GM19452 (cell line): ENCODE results near the gene REEP6.
"Not testable (repeated sequence)": the region's sequence is repeated elsewhere in the genome, so short reads cannot be mapped to it uniquely, and the experiment has no call there.

Source experiments
- ATAC-seq: cut with Tn5 transposase; IDR thresholded peaks from one replicate; pipeline ENCODE4 v1.9.1; 2021; ENCODE audit not compliant: unreplicated experiment

The REEP6 gene

DNA sequence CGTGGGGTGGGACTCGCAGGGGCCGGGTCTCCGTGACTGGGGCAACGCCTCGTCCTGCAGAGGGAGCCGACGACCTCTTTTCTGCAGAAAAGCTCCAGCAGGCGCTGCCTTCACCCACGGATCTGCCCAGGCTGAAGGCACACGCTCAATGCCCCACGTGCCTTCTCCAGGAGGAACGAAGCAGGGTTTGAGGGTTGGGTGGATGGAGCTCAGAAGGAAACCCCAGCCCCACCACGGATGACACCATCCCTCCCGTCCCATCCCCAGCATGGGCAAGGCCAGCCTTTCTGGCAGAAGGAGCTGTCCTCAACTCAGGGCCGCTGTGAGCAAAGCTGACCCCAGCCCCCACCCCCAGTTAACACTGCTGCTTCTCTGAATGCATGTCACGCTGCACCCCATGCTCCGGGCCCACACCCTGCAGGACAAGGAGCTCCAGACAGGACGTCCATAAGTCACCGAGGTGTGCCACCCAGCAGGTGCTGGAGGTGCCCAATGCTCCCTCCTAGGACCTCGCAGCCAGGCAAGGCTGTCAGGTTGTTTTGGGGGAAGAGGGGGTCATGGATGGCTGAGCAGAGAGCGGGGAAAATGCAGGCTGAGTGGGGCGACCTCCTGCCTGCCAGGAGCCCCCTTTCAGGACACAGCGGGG, 19.3 kb upstream of the REEP6 start:
- ATAC-seq, result no peak

DNA sequence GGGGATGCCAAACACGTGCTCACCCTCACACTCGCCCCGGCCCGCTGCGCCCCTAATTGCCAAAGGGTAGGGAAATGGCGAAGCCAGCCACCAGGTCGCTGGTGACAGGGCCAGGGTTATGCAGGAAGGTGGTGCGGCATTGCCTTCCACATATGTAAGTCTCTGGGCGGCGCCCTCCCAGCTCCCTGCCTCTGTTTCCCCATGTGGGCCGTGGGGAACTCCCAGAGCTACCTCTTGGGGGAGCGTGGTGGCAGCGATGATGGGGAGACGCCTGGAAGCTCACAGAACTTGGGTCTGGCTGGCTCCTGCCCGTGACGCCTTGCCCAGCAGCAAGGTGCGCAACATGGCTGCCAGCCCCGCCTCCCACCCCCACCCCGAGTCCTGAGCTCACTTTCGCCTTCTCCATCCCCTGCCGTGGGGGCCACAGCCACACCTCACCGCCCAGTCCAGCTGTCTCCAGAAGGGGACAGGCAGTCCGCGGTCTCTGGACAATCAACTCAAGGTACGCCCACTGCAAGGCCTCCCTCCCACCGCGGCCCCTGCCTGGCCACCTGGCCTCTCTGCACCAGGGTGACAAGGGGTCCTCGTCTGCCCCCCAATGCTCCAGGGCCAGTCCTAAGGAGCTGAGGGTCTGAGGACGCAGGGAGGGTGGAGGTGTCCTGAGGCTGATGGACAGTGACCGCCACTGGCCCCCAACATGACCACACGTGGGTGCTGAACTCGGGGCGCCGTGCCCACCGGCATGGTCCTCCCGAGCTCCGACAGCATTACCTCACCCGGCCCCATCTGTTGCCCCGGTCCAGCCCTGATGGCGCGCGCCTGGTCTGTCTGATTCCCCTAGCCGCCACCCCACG, 18.5 kb upstream of the REEP6 start:
- ATAC-seq, result no peak

DNA sequence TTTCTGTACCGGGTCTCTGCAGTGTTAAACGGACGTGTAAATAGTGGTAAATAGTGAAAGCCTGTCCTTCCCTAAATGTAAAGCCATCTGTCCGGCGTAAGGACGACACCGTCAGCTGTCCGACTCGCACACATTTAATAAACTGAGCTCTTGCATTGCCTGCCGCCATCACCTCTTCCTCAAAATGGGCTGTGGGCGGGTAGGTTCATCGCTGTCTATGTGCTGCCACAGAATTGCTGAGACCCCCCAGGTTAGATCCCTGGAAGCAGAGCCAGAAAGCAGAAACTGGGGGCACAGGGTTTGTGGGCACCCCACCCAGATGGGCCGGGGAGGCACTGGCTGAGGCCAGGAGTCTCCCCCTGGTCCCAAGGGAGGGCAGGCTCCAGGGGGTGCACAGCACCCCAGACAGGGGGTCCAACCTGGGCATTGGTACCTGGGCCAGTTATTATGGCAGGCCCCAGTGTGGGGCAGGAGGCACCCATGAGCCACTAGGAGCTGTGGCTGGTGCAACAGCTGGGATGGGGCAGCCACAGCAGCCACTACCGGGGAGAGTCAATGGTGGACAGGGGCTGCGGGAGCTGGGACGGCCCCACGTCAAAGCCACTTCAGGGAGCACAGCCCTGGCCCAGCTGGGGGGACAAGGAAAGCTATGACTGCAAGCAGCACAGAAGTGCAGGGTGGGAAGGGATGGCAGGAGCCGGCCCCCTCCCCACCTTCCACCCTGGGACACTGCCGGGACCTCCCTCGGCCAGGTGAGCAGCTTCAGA, 17.7 kb upstream of the REEP6 start:
- no peak for ATAC-seq

DNA sequence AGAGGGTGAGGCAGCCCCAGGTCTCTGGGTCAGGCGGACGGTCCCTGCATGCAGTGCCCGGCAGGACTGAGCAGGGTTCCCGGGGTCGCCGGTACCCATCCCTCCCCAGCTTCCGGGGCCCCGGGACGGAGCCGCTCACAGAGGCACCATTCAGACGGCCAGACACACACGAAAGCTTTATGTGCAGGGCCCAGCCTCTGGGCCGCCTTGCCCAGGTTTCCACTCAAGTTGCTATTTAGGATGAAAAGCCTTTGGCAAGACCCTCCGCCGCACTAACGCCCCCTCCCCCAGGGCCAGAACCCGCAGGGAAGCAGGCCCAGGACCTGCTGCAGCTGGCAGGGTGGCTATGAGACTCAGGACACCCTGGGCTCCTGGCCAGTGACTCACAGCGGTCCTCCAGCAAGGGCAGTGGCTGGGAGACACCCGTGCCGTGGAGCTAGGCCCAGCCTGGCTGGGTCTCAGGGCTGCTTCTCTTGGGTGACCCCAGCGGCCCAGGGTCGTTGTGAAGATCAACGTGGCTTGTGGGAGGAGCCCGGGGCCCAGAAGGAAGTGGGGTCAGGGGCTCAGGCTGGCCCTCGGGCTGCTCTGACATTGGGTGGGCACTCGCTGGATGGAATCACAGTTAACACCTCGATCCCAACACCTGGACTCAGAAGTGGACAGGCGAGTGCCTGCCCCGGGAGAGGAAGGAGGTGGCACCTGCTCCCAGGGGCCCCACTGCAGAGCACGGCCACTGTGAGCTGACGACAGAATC, 16.8 kb upstream of the REEP6 start:
- ATAC-seq, result no peak

DNA sequence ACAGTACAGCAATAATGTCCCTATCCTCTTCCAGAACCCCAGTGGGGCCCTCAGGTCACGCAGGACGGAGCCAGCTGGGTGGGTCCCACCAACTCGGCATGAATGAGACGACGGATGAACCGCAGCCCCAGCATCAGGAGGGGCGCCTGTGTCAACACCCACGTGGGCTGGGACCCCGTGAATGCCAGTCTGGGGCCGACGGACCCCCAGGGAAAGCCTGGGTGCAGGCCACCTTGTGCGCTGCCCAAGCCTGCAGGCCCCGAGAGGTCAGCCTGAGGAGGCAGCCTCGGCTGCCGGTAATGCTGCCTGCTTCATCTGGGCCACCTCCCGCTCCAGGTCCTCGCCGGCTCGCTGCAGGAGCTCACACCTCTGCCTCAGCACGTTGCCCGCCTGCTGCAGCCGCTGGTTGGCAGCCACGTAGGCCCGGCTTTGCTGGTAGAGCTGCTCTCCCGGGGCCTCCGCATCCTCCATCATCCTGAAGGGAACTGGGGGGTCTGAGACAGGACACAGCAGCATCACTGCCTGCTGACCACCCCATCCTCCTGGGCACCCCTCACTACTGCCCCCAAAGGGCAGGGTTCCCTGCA, 16.1 kb upstream of the REEP6 start:
- no peak for ATAC-seq

DNA sequence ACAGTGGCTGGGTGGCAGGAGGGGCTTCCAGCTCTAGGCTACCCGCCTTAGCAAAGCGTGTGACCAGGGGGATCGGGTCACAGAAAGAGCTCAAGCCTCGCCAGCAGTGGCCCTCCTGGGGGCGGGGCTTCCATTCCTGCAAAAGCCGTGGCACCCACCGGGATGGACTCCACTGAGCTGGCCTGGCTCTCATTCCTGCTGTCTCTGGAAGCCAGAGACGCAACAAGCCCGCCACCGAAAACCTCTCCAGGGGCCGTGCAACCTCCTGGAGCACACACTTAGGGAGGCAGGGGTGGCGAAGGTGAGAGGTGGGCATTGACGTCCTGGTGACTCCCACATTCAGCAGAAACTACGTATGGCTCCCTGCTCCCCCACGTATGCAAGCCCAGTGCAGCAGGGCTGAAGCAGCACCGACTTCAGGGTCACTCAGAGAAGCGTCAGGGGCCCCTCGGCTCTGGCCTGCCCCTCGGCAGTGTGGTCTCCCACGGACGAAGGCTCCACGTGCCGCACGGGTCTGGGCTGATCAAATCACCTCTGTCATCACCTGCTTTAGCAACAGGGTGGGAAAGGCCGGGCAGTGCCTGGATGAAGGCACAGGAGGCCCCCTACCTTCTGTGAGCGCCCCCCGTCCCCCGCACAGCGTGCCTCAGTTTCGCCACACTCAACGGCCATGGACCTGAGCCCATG, 15.1 kb upstream of the REEP6 start:
- no peak for ATAC-seq

DNA sequence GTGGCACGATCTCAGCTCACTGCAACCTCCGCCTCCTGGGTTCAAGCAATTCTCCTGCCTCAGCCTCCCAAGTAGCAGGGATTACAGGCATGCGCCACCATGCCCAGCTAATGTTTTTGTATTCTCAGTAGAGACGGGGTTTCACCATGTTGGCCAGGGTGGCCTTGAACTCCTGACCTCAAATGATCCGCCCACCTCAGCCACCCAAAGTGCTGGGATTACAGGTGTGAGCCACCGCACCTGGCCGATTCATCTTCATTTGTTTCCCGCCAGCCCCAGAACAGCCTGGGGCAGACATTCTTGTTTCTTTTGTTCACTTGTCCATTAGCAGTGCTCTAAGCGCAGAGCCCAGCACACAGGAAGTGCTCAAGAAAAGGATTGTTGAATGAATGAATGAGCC, 13.9 kb upstream of the REEP6 start:
- not testable (repeated sequence) for ATAC-seq

DNA sequence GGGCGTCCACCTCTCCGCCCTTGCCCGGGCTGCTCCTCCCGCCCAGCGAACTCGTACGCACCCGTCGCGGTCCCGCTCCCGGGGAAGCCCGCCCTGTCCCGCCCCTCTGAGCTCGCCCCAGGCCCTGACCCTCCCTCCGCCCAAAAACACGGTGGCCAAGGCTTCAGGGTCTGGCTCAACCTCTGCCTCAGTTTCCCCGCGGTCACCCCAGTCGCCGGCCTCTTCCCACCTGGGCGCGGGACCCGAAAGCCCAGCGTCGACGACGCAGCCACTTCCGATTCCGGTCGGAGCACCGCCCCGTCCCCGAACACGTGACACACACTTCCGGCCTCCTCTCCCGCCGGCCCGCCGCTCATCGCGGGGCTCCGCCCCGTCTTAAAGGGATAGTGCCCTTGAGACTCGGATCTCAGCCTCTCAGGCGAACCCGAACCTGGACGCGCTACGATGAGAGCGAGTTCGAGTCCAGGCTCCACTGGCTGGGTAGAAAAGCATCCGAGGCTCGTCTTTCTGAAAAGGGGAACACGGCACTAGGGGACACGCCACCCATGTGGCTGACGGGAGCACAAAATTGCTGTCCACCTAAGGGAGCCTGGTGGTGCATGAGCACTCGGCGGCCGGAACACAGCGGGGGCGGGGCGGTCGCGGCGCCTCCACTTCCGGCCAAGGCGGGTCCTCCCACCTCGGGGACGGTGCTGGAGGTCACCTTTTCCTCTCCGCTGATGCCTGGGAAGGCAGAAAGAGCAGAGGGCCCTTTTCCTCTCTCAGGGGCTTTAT, 11.9 kb upstream of the REEP6 start, which contains the start of gene C19orf25:
TSS of gene C19orf25 (minus strand) at position 282 of the 774 bp plus-strand sequence. CDS start 312 bp downstream, outside the sequence.
- peak; percentile 87 for ATAC-seq

DNA sequence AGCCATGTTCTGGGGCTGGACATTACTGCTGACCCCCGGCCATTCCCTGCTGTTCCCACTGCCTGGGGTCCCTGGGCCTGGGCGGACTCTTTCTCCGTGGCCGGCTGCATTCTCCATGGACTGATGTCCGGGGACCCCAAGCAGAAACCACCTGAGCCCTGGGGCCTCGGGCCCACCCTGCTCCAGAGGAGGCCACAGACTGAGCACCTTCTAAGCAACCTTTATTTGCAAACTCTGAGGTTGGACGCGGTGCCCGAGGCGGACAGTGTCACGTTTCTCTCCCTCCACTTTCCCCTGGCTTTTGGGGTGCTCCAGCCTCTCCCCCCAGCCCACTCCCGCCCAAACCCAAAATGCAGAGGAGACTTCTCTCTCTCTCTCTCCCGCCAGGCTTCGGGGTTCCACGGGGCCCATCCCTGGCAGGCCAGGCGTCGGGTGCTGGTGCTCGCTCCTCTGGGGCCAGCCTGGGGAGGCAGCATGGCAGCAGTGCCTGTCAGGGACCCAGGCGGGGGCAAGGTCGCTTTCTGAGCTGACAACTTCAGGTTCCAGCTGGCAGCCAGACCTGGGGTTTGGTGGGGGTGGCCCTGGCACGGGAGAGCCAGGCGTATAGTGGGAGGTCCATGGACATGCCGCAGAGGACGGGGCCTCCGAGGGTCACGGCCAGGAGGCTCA, 9.6 kb upstream of the REEP6 start:
- ATAC-seq, result no peak

DNA sequence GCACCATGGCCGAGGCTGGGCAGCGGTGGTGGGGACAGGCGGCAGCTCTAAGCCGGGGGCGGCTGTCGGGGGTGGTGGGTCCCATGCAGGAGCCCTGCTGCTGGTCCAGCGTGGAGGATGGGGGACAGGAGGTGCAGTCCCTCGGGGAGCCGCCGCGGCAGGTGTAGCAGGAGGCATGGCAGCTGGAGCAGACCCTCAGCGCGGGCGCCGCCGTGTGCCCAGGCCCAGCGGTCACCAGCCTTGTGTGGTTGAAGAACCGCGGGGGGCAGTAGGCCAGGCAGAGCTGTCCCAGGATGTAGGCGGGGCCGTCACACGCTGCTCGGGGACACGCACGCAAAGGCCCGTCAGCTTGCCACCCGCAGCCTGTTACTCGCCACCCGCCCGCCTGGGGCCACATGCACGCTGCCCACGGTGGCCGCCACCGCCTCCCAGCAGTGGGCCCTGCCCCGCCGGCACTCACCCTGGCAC, 9.1 kb upstream of the REEP6 start:
- no peak for ATAC-seq

DNA sequence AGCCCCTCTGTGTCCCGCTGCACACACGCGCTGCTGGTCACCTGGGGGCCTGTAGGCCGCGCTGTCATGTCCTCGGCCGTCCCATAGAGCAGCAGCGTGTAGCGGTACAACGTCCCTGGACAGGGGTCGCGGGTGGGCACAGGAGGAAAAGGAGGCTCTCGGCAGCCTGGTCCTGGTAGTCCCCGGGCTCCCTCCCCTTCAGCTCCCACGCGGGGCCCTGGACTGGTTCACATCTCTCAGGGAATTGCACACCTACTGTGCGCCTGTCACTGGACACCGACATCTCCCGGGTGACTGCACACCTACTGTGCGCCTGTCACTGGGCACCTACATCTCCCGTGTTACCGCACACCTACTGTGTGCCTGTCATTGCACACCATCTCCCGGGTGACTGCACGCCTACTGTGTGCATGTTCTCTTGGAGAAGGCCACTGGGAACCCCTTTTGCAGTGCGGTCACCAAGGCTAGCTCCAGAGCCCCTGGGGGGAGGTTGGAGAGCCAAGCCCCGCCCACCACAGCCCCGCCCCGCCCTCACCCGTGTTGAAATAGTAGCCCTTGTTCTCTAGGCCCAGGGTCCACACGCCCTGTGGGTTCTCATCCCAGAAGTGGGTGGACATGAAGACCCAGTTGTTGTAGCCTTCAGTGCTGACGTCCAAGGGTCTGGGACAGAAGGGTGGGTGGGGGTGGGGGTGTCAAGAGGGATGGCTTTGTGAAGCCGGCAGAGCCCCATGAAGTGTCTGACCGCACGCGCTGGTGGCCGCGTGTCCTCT, 8.4 kb upstream of the REEP6 start:
- no peak for ATAC-seq

DNA sequence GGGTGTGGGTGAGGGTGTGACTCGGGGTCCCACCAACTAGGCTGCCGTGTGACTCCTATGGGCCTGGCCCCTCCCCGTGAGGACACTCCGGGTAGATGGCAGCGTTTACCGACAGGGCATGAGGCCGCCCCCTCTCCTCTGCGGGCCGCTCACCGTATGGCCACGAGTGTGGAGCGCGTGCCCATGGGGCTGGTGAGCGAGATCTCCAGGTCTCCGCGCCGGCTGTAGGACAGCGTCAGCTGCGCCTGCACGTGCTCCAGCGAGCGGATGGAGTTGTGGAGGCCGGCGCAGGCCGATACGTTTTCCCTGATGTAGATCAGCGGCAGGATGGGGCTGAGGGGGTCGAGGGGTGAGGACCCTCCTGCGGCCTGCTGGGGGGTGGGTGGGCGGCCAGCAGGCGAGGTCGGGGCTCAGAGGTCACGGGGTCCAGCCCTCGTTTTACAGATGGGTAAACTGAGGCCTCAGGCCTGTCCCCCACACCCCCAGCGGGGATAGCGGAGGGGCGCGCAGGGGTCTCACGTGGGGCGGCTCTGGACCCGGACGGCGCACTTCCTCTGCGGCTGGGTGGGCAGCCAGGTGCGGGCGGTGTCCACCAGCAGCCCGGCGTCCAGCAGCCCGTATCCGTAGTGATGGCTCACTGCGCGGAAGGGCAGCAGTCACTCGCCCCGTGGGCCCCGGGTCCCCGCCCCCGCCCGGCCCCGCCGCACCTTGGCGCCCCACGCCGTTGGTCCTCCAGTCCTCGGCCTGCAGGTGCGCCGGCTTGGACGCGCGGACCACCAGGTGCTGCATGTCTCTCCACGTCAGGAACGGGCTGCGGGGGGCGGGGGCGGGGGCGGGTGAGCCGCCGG, 7.6 kb upstream of the REEP6 start:
- no peak for ATAC-seq

DNA sequence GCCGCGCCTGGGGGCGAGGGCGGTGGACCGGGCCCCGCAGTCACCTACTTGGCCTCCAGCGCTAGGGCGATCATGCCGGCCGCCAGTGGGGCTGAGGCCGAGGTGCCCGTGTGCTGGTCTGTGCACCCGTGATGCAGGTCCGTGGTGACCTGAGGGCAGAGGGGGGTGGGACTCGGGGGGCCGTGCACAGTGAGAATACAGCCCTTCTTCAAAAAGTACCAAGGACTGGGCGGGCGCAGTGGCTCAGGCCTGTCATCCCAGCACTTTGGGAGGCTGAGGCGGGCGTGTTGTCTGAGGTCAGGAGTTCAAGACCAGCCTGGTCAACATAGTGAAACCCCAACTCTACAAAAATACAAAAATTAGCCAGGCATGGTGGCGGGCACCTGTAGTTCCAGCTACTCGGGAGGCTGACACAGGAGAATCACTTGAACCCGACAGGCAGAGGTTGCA, 7.0 kb upstream of the REEP6 start:
- no peak for ATAC-seq

DNA sequence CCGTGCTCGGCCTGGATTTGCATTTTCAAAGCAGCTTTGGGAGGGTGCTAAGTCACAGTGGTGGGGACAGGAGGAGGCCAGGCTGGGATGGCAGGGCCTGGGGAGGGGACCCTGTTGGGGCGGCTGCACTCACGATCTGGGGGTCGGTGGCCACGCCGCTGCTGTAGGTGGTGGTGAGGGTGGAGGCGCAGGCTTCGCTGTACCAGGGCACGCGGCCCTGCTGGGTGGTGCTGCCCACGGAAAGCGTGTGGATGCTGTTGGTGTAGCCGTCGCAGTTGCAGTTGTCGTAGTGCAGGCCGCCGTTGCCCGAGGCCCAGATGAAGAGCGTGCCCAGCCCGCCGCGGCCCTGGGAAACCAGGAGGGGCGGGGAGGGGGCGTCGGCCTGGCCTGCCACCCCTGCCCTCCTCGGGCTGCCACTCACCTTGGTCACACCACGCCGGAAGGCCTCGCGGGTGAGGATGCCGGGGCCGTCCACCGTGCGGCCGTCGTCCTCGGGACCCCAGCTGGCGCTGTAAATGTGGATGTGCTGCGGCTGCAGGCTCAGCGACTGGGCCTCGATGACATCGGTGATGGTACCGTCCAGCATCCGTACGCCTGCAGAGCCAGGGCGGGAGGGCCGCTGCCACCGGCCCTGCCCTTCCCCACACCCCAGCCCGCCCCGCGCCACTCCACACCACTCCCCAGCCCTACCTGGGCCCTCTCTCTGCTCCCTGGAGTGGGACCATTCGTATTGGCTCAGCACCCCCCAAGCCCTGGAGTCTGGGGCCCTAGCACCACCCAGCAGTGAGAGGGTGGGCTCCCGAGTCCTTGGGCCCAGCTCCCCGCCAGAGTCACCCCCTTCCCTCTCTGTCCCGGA, 4.0 kb upstream of the REEP6 start:
- no peak for ATAC-seq

DNA sequence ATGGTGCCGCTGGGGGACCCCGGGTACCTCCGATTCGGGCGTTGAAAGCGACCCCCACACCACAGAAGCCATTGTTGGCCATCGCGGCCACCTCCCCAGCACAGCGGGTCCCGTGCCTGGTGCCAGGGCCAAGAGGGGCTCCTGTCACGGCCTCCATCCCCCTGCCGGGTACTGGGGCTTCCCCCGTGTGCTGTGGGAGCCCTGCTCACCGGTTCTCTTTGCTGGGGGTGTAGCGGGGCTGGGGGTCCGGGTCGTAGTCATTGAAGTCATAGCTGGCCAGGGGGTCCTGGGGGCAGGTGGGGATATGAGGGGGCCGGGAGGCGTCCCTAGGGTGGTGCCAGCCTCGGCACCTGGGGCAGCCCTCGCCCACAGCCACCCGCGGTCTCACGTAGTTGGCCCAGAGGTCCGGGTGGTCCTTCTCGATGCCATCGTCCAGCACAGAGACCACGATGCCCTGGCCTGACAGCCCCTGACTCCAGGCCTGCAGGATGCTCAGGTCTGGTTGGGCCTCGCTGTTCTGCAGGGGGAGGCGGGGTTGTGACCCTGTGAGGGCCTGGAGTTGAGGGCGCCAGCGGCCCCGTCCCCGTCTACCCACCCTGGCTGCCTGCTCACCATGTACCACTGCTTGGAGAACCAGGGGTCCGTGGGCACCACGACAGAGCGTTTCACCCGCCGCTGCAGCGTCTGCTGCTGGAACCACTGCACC, 3.3 kb upstream of the REEP6 start:
- ATAC-seq, result no peak
